Endodermal cell (in vitro differentiated cells): ENCODE measurements around the gene STX4. TPM values are rescaled to one million over a fixed set of nuclear protein-coding genes. Genes with fewer than 3 reads are reported as not detected.

Source experiments
- DNase-seq: peaks from one replicate; pipeline ENCODE4 v3.0.0-alpha.2; 2017
- H3K27ac ChIP-seq: 2 replicates; pipeline ENCODE4 v1.5.1; 2013; ENCODE audit warnings: mild to moderate bottlenecking, low read depth, low read length, moderate library complexity
- H3K27me3 ChIP-seq: 2 replicates; pipeline ENCODE4 v1.6.1; 2013; ENCODE audit warnings: mild to moderate bottlenecking, low read length, moderate library complexity; ENCODE audit not compliant: insufficient read depth, control insufficient read depth, poor library complexity, severe bottlenecking
- H3K36me3 ChIP-seq: 2 replicates; pipeline ENCODE4 v1.7.0; 2013; ENCODE audit warnings: mild to moderate bottlenecking, low read length, moderate library complexity; ENCODE audit not compliant: control insufficient read depth, insufficient read depth
- H3K4me1 ChIP-seq: one replicate; pipeline ENCODE4 v1.7.0; 2013; ENCODE audit warnings: low read length; ENCODE audit not compliant: control insufficient read depth, insufficient read depth
- H3K4me3 ChIP-seq: 2 replicates; pipeline ENCODE4 v1.5.1; 2013; ENCODE audit warnings: mild to moderate bottlenecking, low read length, moderate library complexity
- H3K9ac ChIP-seq: 2 replicates; pipeline ENCODE4 v1.6.1; 2013; ENCODE audit warnings: mild to moderate bottlenecking, low read length, moderate library complexity; ENCODE audit not compliant: poor library complexity, severe bottlenecking; ENCODE audit errors: extremely low read depth
- H3K9me3 ChIP-seq: 2 replicates; pipeline ENCODE4 v1.6.1; 2013; ENCODE audit warnings: mild to moderate bottlenecking, low read length, moderate library complexity; ENCODE audit not compliant: control insufficient read depth
- H3K27ac Mint-ChIP-seq: 2 replicates; pipeline ENCODE4 v1.8.0; 2020; ENCODE audit warnings: mixed read lengths
- H3K27me3 Mint-ChIP-seq: 2 replicates; pipeline ENCODE4 v1.8.0; 2021; ENCODE audit warnings: mild to moderate bottlenecking, mixed read lengths; ENCODE audit not compliant: insufficient read depth
- H3K36me3 Mint-ChIP-seq: 2 replicates; pipeline ENCODE4 v1.8.0; 2020; ENCODE audit warnings: low read depth, mixed read lengths
- H3K4me1 Mint-ChIP-seq: 2 replicates; pipeline ENCODE4 v1.8.0; 2020; ENCODE audit warnings: mixed read lengths
- H3K4me3 Mint-ChIP-seq: 2 replicates; pipeline ENCODE4 v1.8.0; 2020; ENCODE audit warnings: mild to moderate bottlenecking, moderate library complexity, mixed read lengths
- H3K9me3 Mint-ChIP-seq: 2 replicates; pipeline ENCODE4 v1.8.0; 2020; ENCODE audit warnings: mild to moderate bottlenecking, mixed read lengths
- WGBS, 2 experiments: methylation state at CpG; one replicate each; pipeline versions ENCODE4 v1.1.5 to v1.1.7; 2013; ENCODE audit warnings: missing lambda C conversion rate in 2 of 2, mixed read lengths in 1 of 2; ENCODE audit not compliant: insufficient coverage in 1 of 2, insufficient read length in 1 of 2; 5-methylcytosine and 5-hydroxymethylcytosine counted together
- total RNA-seq, 2 donors: library from RNA; stranded (reverse); fragmentation: NEBNext Ultra II Directional in 1 of 2; extraction: Animal tissue kit (Norgen Biotek cat#: 25700) in 1 of 2; gene quantifications; 2 replicates in 1 of 2; 3 replicates in 1 of 2; pipeline ENCODE4 v1.2.1, GENCODE V29; 2021
- TF ChIP-seq, protein P1 (sequence below): fragments of 200-600 bp; sonication (generic); conservative IDR thresholded peaks from 2 replicates; pipeline ENCODE4 v1.5.0; 2021; ENCODE audit warnings: antibody characterized with exemption, mild to moderate bottlenecking

The STX4 gene
- total RNA-seq, 2 donors from 2014 or later: 34.4 to 37.6 TPM

DNA sequence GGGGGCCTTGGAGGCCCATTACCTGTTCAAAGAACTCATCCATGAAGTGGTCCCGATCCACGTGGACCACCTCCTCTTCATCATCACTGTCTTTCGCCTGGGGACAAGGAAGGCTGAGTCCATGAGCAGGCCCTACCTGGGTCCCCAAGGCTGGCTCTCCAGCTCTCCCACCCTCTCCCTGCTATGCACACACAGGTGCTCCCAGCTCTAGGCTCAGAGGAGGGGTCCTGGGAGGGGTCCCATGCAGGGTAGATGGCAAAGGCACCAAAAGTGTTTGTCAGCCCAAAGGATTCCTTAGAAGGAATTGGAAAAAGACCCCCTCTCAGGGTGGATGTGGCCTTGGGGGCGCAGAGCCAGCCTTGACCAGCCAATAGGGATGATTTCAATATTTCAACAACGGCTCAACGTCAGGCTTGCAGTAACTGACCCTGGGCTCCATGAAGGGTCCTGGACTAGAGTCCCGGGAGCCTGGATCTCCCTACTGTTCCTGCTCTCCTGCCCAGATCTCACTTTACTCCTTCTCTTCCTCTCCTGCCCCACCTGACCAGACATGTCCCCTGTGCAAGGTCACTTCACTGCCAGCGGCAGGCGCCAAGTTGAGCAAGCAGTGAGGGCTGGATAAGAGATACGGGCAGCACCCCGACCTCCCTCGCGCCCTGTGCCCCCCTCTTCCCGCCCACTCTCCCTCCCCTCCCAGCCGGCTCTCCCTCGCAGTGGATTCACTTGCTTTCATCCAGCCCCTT, 31.7 kb upstream of the STX4 start:
- peak; percentile 42 for DNase-seq
- peaks cover 31% of the 10 kb centered on the region for H3K27me3 ChIP-seq
- H3K36me3 ChIP-seq: no peaks in the 10 kb centered on the region
- no peaks in the 10 kb centered on the region for H3K9me3 Mint-ChIP-seq
- peak overlapping the region; percentile 93 for H3K27ac ChIP-seq
- H3K9me3 ChIP-seq: no peaks in the 10 kb centered on the region
- 86 to 90% methylated on average over 7 to 16 of the region's 16 CpGs for WGBS, 2 experiments
- H3K27me3 Mint-ChIP-seq: peaks cover 28% of the 10 kb centered on the region
- TF ChIP-seq, protein P1, sequence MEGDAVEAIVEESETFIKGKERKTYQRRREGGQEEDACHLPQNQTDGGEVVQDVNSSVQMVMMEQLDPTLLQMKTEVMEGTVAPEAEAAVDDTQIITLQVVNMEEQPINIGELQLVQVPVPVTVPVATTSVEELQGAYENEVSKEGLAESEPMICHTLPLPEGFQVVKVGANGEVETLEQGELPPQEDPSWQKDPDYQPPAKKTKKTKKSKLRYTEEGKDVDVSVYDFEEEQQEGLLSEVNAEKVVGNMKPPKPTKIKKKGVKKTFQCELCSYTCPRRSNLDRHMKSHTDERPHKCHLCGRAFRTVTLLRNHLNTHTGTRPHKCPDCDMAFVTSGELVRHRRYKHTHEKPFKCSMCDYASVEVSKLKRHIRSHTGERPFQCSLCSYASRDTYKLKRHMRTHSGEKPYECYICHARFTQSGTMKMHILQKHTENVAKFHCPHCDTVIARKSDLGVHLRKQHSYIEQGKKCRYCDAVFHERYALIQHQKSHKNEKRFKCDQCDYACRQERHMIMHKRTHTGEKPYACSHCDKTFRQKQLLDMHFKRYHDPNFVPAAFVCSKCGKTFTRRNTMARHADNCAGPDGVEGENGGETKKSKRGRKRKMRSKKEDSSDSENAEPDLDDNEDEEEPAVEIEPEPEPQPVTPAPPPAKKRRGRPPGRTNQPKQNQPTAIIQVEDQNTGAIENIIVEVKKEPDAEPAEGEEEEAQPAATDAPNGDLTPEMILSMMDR: no peak
- H3K9ac ChIP-seq: no peak overlapping the region
- H3K27ac Mint-ChIP-seq: no peak overlapping the region
- no peaks in the 10 kb centered on the region for H3K36me3 Mint-ChIP-seq
- H3K4me1 Mint-ChIP-seq: no peaks in the 10 kb centered on the region
- H3K4me3 Mint-ChIP-seq: no peak overlapping the region
- no peaks in the 10 kb centered on the region for H3K4me1 ChIP-seq
- no peak overlapping the region for H3K4me3 ChIP-seq

GRCh38 chr16:31002250-31002700, 31.1 kb upstream of the STX4 start:
- no peak overlapping the region for H3K9ac ChIP-seq
- TF ChIP-seq, protein P1: no peak
- peaks cover 25% of the 10 kb centered on the region for H3K27me3 ChIP-seq
- H3K4me1 ChIP-seq: no peaks in the 10 kb centered on the region
- WGBS, 2 experiments: 86 to 94% methylated on average over 7 to 10 of the region's 10 CpGs
- H3K4me1 Mint-ChIP-seq: peaks cover 2% of the 10 kb centered on the region
- peaks cover 24% of the 10 kb centered on the region for H3K27me3 Mint-ChIP-seq
- no peaks in the 10 kb centered on the region for H3K9me3 Mint-ChIP-seq
- DNase-seq: peak; percentile 41
- no peak overlapping the region for H3K4me3 ChIP-seq
- no peak overlapping the region for H3K27ac Mint-ChIP-seq
- H3K9me3 ChIP-seq: no peaks in the 10 kb centered on the region
- no peaks in the 10 kb centered on the region for H3K36me3 ChIP-seq
- peak overlapping the region; percentile 93 for H3K27ac ChIP-seq
- no peaks in the 10 kb centered on the region for H3K36me3 Mint-ChIP-seq
- H3K4me3 Mint-ChIP-seq: no peak overlapping the region

DNA sequence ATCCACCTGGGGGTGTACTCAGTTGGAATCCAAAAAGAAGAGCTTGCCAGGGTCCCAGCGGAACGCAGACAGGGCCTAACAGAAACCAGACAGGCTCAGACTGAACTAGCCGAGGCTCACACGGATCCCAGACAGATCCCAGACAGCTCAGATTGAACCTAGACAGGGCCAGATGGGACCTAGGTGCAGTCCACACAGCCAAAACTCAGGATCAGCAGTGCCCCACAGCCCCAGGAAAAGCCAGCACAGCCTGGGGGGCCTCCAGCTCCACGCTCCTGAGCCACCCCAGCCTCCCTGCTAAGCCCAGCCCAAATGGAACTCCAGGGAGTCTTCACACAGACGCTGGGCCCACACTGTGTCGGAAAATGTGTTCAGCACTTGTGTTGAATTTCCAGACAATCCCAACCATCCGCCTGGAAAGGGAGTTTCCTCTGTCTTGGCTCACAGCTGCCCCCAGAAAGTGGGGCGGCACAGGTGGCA, 30.5 kb upstream of the STX4 start:
- TF ChIP-seq, protein P1: no peak
- Histone ChIP-seq H3K4me1 (no peaks in the 10 kb centered on the region), H3K27me3 (peaks cover 19% of the 10 kb centered on the region), H3K36me3 (no peaks in the 10 kb centered on the region), H3K9ac (no peak overlapping the region), H3K27ac (peak overlapping the region; percentile 93), H3K9me3 (no peaks in the 10 kb centered on the region), H3K4me3 (no peak overlapping the region)
- H3K4me1 Mint-ChIP-seq: peaks cover 3% of the 10 kb centered on the region
- no peak overlapping the region for H3K27ac Mint-ChIP-seq
- H3K4me3 Mint-ChIP-seq: no peak overlapping the region
- no peaks in the 10 kb centered on the region for H3K36me3 Mint-ChIP-seq
- WGBS, 2 experiments: 83 to 89% methylated on average over 8 to 9 of the region's 9 CpGs
- H3K9me3 Mint-ChIP-seq: no peaks in the 10 kb centered on the region
- peaks cover 18% of the 10 kb centered on the region for H3K27me3 Mint-ChIP-seq
- peak; percentile 28 for DNase-seq
